ENCODE data around the gene NCOR2. TPM values are rescaled to one million over a fixed set of nuclear protein-coding genes. Genes with fewer than 3 reads are reported as not detected.

Gene NCOR2
- total RNA-seq, 1 donor from 2014 or later, result 132 TPM

GRCh38 chr12:124599074-124599999 is 31.9 kb upstream of the NCOR2 start:
- TF ChIP-seq CTCF (IDR thresholded peaks at IDR 0.05; ENCODE audit: unreplicated experiment), result no peak
- Mint-ChIP-seq H3K27ac (ENCODE audit: unreplicated experiment) (no peak overlapping the region), H3K4me1 (ENCODE audit: unreplicated experiment) (no peaks in the 10 kb centered on the region), H3K9me3 (ENCODE audit: unreplicated experiment) (no peaks in the 10 kb centered on the region), H3K27me3 (ENCODE audit: unreplicated experiment) (peaks cover 7% of the 10 kb centered on the region), H3K36me3 (ENCODE audit: low read depth, unreplicated experiment) (no peaks in the 10 kb centered on the region), H3K4me3 (ENCODE audit: unreplicated experiment) (no peak overlapping the region)
- DNase-seq (ENCODE audit: low spot score), result no peak

- peaks cover 2% of the 10 kb centered on the region for H3K27me3 Mint-ChIP-seq (ENCODE audit: unreplicated experiment)
- no peaks in the 10 kb centered on the region for H3K36me3 Mint-ChIP-seq (ENCODE audit: low read depth, unreplicated experiment)
- no peak for DNase-seq (ENCODE audit: low spot score)
- no peak overlapping the region for H3K27ac Mint-ChIP-seq (ENCODE audit: unreplicated experiment)
- no peaks in the 10 kb centered on the region for H3K4me1 Mint-ChIP-seq (ENCODE audit: unreplicated experiment)
- H3K4me3 Mint-ChIP-seq (ENCODE audit: unreplicated experiment), result no peak overlapping the region
- no peak for TF ChIP-seq CTCF (IDR thresholded peaks at IDR 0.05; ENCODE audit: unreplicated experiment)
- H3K9me3 Mint-ChIP-seq (ENCODE audit: unreplicated experiment), result no peaks in the 10 kb centered on the region
Measured at GRCh38 chr12:124597041-124597440, 29.6 kb upstream of the NCOR2 start.

GRCh38 chr12:124595444-124595843 is 28.0 kb upstream of the NCOR2 start:
- Mint-ChIP-seq H3K4me3 (ENCODE audit: unreplicated experiment) (no peak overlapping the region), H3K36me3 (ENCODE audit: low read depth, unreplicated experiment) (no peaks in the 10 kb centered on the region), H3K4me1 (ENCODE audit: unreplicated experiment) (no peaks in the 10 kb centered on the region), H3K27me3 (ENCODE audit: unreplicated experiment) (peaks cover 2% of the 10 kb centered on the region), H3K27ac (ENCODE audit: unreplicated experiment) (no peak overlapping the region), H3K9me3 (ENCODE audit: unreplicated experiment) (no peaks in the 10 kb centered on the region)
- TF ChIP-seq CTCF (IDR thresholded peaks at IDR 0.05; ENCODE audit: unreplicated experiment), result no peak
- no peak for DNase-seq (ENCODE audit: low spot score)

- H3K4me3 Mint-ChIP-seq (ENCODE audit: unreplicated experiment), result no peak overlapping the region
Measured at GRCh38 chr12:124594851-124595250, 27.4 kb upstream of the NCOR2 start.

More at GRCh38 chr12:124594851-124595250, 27.4 kb upstream of the NCOR2 start:
- no peaks in the 10 kb centered on the region for H3K9me3 Mint-ChIP-seq (ENCODE audit: unreplicated experiment)
- peaks cover 2% of the 10 kb centered on the region for H3K27me3 Mint-ChIP-seq (ENCODE audit: unreplicated experiment)
- H3K27ac Mint-ChIP-seq (ENCODE audit: unreplicated experiment), result no peak overlapping the region
- H3K36me3 Mint-ChIP-seq (ENCODE audit: low read depth, unreplicated experiment), result no peaks in the 10 kb centered on the region
- TF ChIP-seq CTCF (IDR thresholded peaks at IDR 0.05; ENCODE audit: unreplicated experiment), result no peak
- no peaks in the 10 kb centered on the region for H3K4me1 Mint-ChIP-seq (ENCODE audit: unreplicated experiment)
- no peak for DNase-seq (ENCODE audit: low spot score)

All from endothelial cell (in vitro differentiated cells).